H1 (cell line): Measurements from ENCODE around the gene FRMD4A. TPM values are rescaled to one million over a fixed set of nuclear protein-coding genes. Genes with fewer than 3 reads are reported as not detected.

ENCODE experiments used
- CTCF ChIA-PET: fragments of 300-600 bp; sonication (Branson Sonifier 250); formaldehyde crosslinking; loops from one replicate; lab custom pipeline; 2021; ENCODE audit not compliant: partially characterized antibody; lab: Charles Lee
- POLR2A ChIA-PET: fragments of 300-600 bp; sonication (Branson Sonifier 250); formaldehyde crosslinking; loops from one replicate; lab custom pipeline; 2021; ENCODE audit warnings: inconsistent platforms; ENCODE audit not compliant: partially characterized antibody; lab: Charles Lee
- DNase-seq, 2 experiments: peaks; one replicate each; pipeline versions ENCODE4 v3.0.0 to v3.0.0-alpha.2; 2010 to 2022; ENCODE audit warnings: low spot score in 2 of 2, low read depth in 1 of 2, mixed read lengths in 1 of 2
- FAIRE-seq: peaks from 2 replicates; lab custom pipeline; 2011; peaks lifted over from hg19 to GRCh38; lab: Jason Lieb, UNC
- H2AFZ ChIP-seq: 2 replicates; pipeline ENCODE4 v1.8.1; 2012; ENCODE audit warnings: low read length, inconsistent platforms
- H2AK5ac ChIP-seq: 2 replicates; pipeline ENCODE4 v1.6.1; 2013; ENCODE audit warnings: low read depth, low read length
- H2BK120ac ChIP-seq: replicated peaks from 2 replicates; pipeline ENCODE3; 2013; ENCODE audit warnings: low read depth, low read length, inconsistent platforms
- H2BK12ac ChIP-seq: 2 replicates; pipeline ENCODE4 v1.6.1; 2013; ENCODE audit warnings: low read depth, low read length
- H2BK15ac ChIP-seq: 2 replicates; pipeline ENCODE4 v1.6.1; 2013; ENCODE audit warnings: low read length
- H2BK20ac ChIP-seq: 2 replicates; pipeline ENCODE4 v1.6.1; 2013; ENCODE audit warnings: low read length
- H2BK5ac ChIP-seq: 2 replicates; pipeline ENCODE4 v1.6.1; 2013; ENCODE audit warnings: low read depth, low read length
- H3K14ac ChIP-seq: 2 replicates; pipeline ENCODE4 v1.6.1; 2013; ENCODE audit warnings: inconsistent platforms; ENCODE audit not compliant: insufficient read length
- H3K18ac ChIP-seq: 2 replicates; pipeline ENCODE4 v1.6.1; 2013; ENCODE audit warnings: low read length; ENCODE audit errors: extremely low read depth
- H3K23ac ChIP-seq: 2 replicates; pipeline ENCODE4 v1.6.1; 2013; ENCODE audit warnings: inconsistent platforms; ENCODE audit not compliant: insufficient read length
- H3K23me2 ChIP-seq: 2 replicates; pipeline ENCODE4 v1.6.1; 2013; ENCODE audit warnings: low read depth, low read length
- H3K27ac ChIP-seq: 2 replicates; pipeline ENCODE4 v1.6.1; 2011; ENCODE audit warnings: low read depth, low read length, inconsistent platforms
- H3K27me3 ChIP-seq, 4 experiments: replicated peaks in 1 of 4; 1 replicate in 1 of 4; 2 replicates in 3 of 4; pipeline versions ENCODE4 v1.6.1 to v1.8.1; 2011 to 2013; ENCODE audit warnings: low read length in 3 of 4, mild to moderate bottlenecking in 3 of 4, inconsistent platforms in 2 of 4, mixed read lengths in 2 of 4, moderate library complexity in 1 of 4; ENCODE audit not compliant: control insufficient read depth in 3 of 4, insufficient read depth in 3 of 4; ENCODE audit errors: extremely low read depth in 1 of 4
- H3K36me3 ChIP-seq, 4 experiments: 2 replicates each; pipeline versions ENCODE4 v1.6.1 to v1.8.1; 2011 to 2013; ENCODE audit warnings: mild to moderate bottlenecking in 4 of 4, low read length in 3 of 4, moderate library complexity in 2 of 4, control low read depth in 1 of 4, inconsistent platforms in 1 of 4; ENCODE audit not compliant: insufficient read depth in 4 of 4, control insufficient read depth in 2 of 4
- H3K4ac ChIP-seq: replicated peaks from 2 replicates; pipeline ENCODE3; 2013; ENCODE audit warnings: low read length, low read depth, mixed read lengths, inconsistent platforms; ENCODE audit not compliant: insufficient read length
- H3K4me1 ChIP-seq, 4 experiments: replicated peaks in 1 of 4; 1 replicate in 1 of 4; 2 replicates in 3 of 4; pipeline versions ENCODE4 v1.6.1 to v1.8.1; 2011 to 2013; ENCODE audit warnings: low read length in 3 of 4, inconsistent platforms in 2 of 4, mixed read lengths in 1 of 4; ENCODE audit not compliant: insufficient read depth in 4 of 4, control insufficient read depth in 3 of 4
- H3K4me2 ChIP-seq, 2 experiments: 2 replicates each; pipeline versions ENCODE4 v1.6.1 to v1.8.1; 2011 to 2013; ENCODE audit warnings: low read depth in 2 of 2, low read length in 2 of 2, control low read depth in 1 of 2, inconsistent platforms in 1 of 2, mild to moderate bottlenecking in 1 of 2; ENCODE audit not compliant: insufficient read depth in 1 of 2
- H3K4me3 ChIP-seq, 4 experiments: fragments of 200-600, 300-600 bp in 1 of 4; sonication (generic), shearing (Covaris generic), sonication (Bioruptor Twin) in 1 of 4; 2 replicates each; pipeline versions ENCODE4 v1.5.1 to v1.8.1; 2011 to 2016; ENCODE audit warnings: low read length in 4 of 4, low read depth in 3 of 4, control low read depth in 2 of 4, inconsistent platforms in 2 of 4, mild to moderate bottlenecking in 2 of 4, mixed read lengths in 1 of 4, moderate library complexity in 1 of 4; ENCODE audit not compliant: insufficient read depth in 2 of 4; ENCODE audit errors: extremely low read depth in 1 of 4
- H3K56ac ChIP-seq: replicated peaks from 2 replicates; pipeline ENCODE3; 2013; ENCODE audit warnings: low read depth, mild to moderate bottlenecking, mixed read lengths, low read length, inconsistent platforms; ENCODE audit not compliant: insufficient read length
- H3K79me1 ChIP-seq: 2 replicates; pipeline ENCODE4 v1.6.1; 2013; ENCODE audit warnings: low read depth, low read length, control low read depth
- H3K79me2 ChIP-seq, 2 experiments: 2 replicates each; pipeline versions ENCODE4 v1.6.1 to v1.8.1; 2012 to 2013; ENCODE audit warnings: low read length in 2 of 2, mild to moderate bottlenecking in 2 of 2, inconsistent platforms in 1 of 2; ENCODE audit not compliant: insufficient read depth in 2 of 2, control insufficient read depth in 1 of 2
- H3K9ac ChIP-seq, 4 experiments: replicated peaks in 1 of 4; 1 replicate in 1 of 4; 2 replicates in 3 of 4; pipeline versions ENCODE4 v1.6.1 to v1.8.1; 2011 to 2013; ENCODE audit warnings: low read depth in 3 of 4, low read length in 3 of 4, control low read depth in 2 of 4, mild to moderate bottlenecking in 2 of 4, moderate library complexity in 2 of 4, inconsistent platforms in 1 of 4; ENCODE audit errors: extremely low read depth in 1 of 4
- H3K9me3 ChIP-seq, 2 experiments: 2 replicates each; pipeline versions ENCODE4 v1.6.1 to v1.8.1; 2012 to 2013; ENCODE audit warnings: mild to moderate bottlenecking in 2 of 2, moderate library complexity in 2 of 2, control low read depth in 1 of 2, inconsistent platforms in 1 of 2, low read depth in 1 of 2, low read length in 1 of 2, mixed read lengths in 1 of 2; ENCODE audit not compliant: insufficient read depth in 2 of 2
- H4K20me1 ChIP-seq, 2 experiments: replicated peaks in 1 of 2; 2 replicates each; pipeline versions ENCODE3 to v1.8.1; 2011 to 2013; ENCODE audit warnings: inconsistent platforms in 2 of 2, low read length in 2 of 2, mild to moderate bottlenecking in 1 of 2; ENCODE audit not compliant: insufficient read depth in 2 of 2, control insufficient read depth in 1 of 2
- H4K5ac ChIP-seq: 2 replicates; pipeline ENCODE4 v1.6.1; 2013; ENCODE audit warnings: low read length, low read depth, mixed read lengths, inconsistent platforms; ENCODE audit not compliant: insufficient read length
- H4K8ac ChIP-seq: 2 replicates; pipeline ENCODE4 v1.8.0; 2013; ENCODE audit warnings: mild to moderate bottlenecking, moderate library complexity, low read length, inconsistent platforms; ENCODE audit not compliant: insufficient read depth; ENCODE audit errors: extremely low read depth
- H4K91ac ChIP-seq: replicated peaks from 2 replicates; pipeline ENCODE3; 2013; ENCODE audit warnings: low read length, mixed read lengths, inconsistent platforms; ENCODE audit not compliant: insufficient read length
- MAFK ChIP-seq: IDR thresholded peaks from 2 replicates; pipeline ENCODE4 v1.6.1; 2012; ENCODE audit warnings: low read depth, mild to moderate bottlenecking, improper control_type of control experiment, low read length
- NANOG ChIP-seq: IDR thresholded peaks from 2 replicates; pipeline ENCODE4 v1.6.1; 2011; ENCODE audit warnings: low read length, low read depth, mild to moderate bottlenecking, inconsistent platforms; ENCODE audit not compliant: insufficient read depth, poor library complexity, severe bottlenecking
- WGBS, 2 experiments: shearing (Covaris generic) in 1 of 2; methylation state at CpG; one replicate each; pipeline versions ENCODE4 v1.1.6 to v1.1.7; 2013 to 2015; ENCODE audit warnings: low lambda C conversion rate in 2 of 2, mixed read lengths in 2 of 2, inconsistent platforms in 1 of 2, low coverage in 1 of 2, missing lambda C conversion rate in 1 of 2; ENCODE audit not compliant: insufficient replicate concordance in 2 of 2, insufficient coverage in 1 of 2, insufficient read length in 1 of 2; ENCODE audit errors: extremely low coverage in 1 of 2, missing lambda C conversion rate in 1 of 2; 5-methylcytosine and 5-hydroxymethylcytosine counted together
- polyA plus RNA-seq, 7 experiments: library from polyadenylated mRNA; depleted of rRNA in 3 of 7; stranded (reverse) in 5 of 7; unstranded in 2 of 7; fragments of >200 nt in 5 of 7; fragments of 200-250 nt in 2 of 7; gene quantifications; 1 replicate in 5 of 7; 2 replicates in 1 of 7; 4 replicates in 1 of 7; pipeline versions ENCODE4 v1.2.1 to v1.2.3, GENCODE V29; 2011 to 2013; ENCODE audit warnings: missing spikeins in 2 of 7, mixed read lengths in 2 of 7
- total RNA-seq: library from RNA; stranded (reverse); fragmentation: NEBNext Ultra II Directional; extraction: Animal tissue kit (Norgen Biotek cat#: 25700); gene quantifications from 2 replicates; pipeline ENCODE4 v1.2.1, GENCODE V29; 2021

Gene FRMD4A
- total and polyA plus RNA-seq, 2 of the 8 experiments (the other 6 are each of a cell fraction or from before 2014, with no cell fraction given), result 38.6 to 39.6 TPM

DNA sequence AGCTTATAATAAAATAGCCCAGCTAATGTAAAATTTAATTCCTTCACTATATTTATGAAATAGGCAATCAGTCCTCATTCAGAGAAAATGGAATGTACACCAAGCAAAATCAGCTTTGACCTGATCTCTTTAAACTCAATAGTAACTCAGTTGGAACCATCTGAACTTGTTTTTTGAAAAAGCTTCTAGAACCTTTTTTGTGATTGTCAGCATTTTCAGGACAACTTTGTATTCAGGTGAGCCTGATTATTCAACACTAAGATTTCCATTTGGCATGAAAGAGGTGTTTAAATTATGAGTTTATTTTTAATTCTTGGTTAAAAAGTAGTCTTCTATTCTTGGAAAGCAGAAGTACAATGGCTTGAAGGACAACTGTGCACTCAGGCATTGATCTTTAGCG, 89.5 kb downstream of the FRMD4A start:
- POLR2A ChIA-PET, result interaction anchor here (1.2 kb wide), 1 partner anchor 55 kb away, joined by 3 read pairs; no protein-coding TSS in a partner anchor
- no peaks in the 10 kb centered on the region for H3K79me2 ChIP-seq

More for the DNA sequence above, 89.5 kb downstream of the FRMD4A start:
- H3K9ac ChIP-seq, result no peak overlapping the region
- no peaks in the 10 kb centered on the region; a peak in 1 of 4 replicates for H3K9me3 ChIP-seq
- no peak overlapping the region for H2AK5ac ChIP-seq
- H2BK12ac ChIP-seq, result no peak overlapping the region
- no peak overlapping the region for H2BK20ac ChIP-seq
- TF ChIP-seq MAFK (peak; percentile 29; the same call in 1 of the 2 replicates), NANOG (no peak)
- no peaks in the 10 kb centered on the region for H3K79me1 ChIP-seq
- no peak overlapping the region for H3K4ac ChIP-seq
- no peaks in the 10 kb centered on the region for H3K27me3 ChIP-seq
- peaks cover 2 to 10% (median 4%) of the 10 kb centered on the region in 4 experiments; a peak in 6 of 7 replicates for H3K4me1 ChIP-seq
- H3K23me2 ChIP-seq, result no peaks in the 10 kb centered on the region
- H3K36me3 ChIP-seq, result no peaks in the 10 kb centered on the region
- CTCF ChIA-PET, result interaction anchor here (0.7 to 2.3 kb wide), 6 partner anchors 10 to 240 kb away, joined by 3 to 12 read pairs (median 6); no protein-coding TSS in a partner anchor
- H3K23ac ChIP-seq, result no peak overlapping the region
- no peak overlapping the region for H3K27ac ChIP-seq
- no peak overlapping the region for H2BK120ac ChIP-seq
- no peak overlapping the region for H2BK5ac ChIP-seq
- no peak overlapping the region for H3K4me3 ChIP-seq
- H4K5ac ChIP-seq, result no peak overlapping the region
- H2BK15ac ChIP-seq, result no peak overlapping the region
- peak overlapping the region in 1 of 2 experiments; percentile 12; a peak in 1 of 4 replicates for H3K4me2 ChIP-seq
- DNase-seq (no peak), FAIRE-seq (no peak)
- no peak overlapping the region for H3K18ac ChIP-seq
- H4K20me1 ChIP-seq, result no peaks in the 10 kb centered on the region
- no peak overlapping the region for H3K56ac ChIP-seq
- no peak overlapping the region for H2AFZ ChIP-seq
- WGBS, 2 experiments, result 100% methylated on average over 1 of the region's 1 CpG; no CpG with 5 or more reads in 1 of the 2 experiments
- no peak overlapping the region for H3K14ac ChIP-seq
- H4K91ac ChIP-seq, result no peak overlapping the region
- no peak overlapping the region for H4K8ac ChIP-seq
